ENCODE measurements around the gene STK40.

- TF ChIP-seq CTCF (conservative IDR thresholded peaks at IDR 0.05; ENCODE audit: low read depth in 2 of 2) = no peak
- TF ChIP-seq EZH2 (IDR thresholded peaks at IDR 0.05; ENCODE audit: low read depth, unreplicated experiment) = no peak
- TF ChIP-seq POLR2AphosphoS5 (IDR thresholded peaks at IDR 0.05; ENCODE audit: low read depth) = no peak
- no peak for TF ChIP-seq EZH2phosphoT487 (IDR thresholded peaks at IDR 0.05; ENCODE audit: unreplicated experiment)
Measured at GRCh38 chr1:36327421-36328087, 58.2 kb downstream of the STK40 start.
